GM10266 (cell line): ENCODE data around the gene DEFB116.
"Not testable (repeated sequence)": the region's sequence is repeated elsewhere in the genome, so short reads cannot be mapped to it uniquely, and the experiment has no call there.

Source experiments
- DNase-seq: peaks from one replicate; pipeline ENCODE4 v3.0.0; 2012; ENCODE audit errors: extremely low spot score
- CTCF ChIP-seq: IDR thresholded peaks from 2 replicates; pipeline ENCODE4 v1.5.1; 2012; ENCODE audit warnings: mild to moderate bottlenecking, low read depth; ENCODE audit not compliant: control insufficient read depth, insufficient read depth; ENCODE audit errors: missing control alignments

DEFB116 gene

GRCh38 chr20:31308535-31309162, at the start of gene DEFB116:
Gene DEFB116, minus strand, starts transcription at chr20:31308585. Its CDS starts 0 bp downstream, at chr20:31308585.
- DNase-seq: no peak
- no peak for TF ChIP-seq CTCF

GRCh38 chr20:31355981-31356380, 47.6 kb upstream of the DEFB116 start:
- no peak for DNase-seq

GRCh38 chr20:31341470-31341869, 33.1 kb upstream of the DEFB116 start:
- no peak for TF ChIP-seq CTCF
- no peak for DNase-seq

More at GRCh38 chr20:31355981-31356380, 47.6 kb upstream of the DEFB116 start:
- no peak for TF ChIP-seq CTCF

- DNase-seq: no peak
- TF ChIP-seq CTCF: no peak
Measured at GRCh38 chr20:31330893-31331292, 22.5 kb upstream of the DEFB116 start.

- TF ChIP-seq CTCF: no peak
- no peak for DNase-seq
Measured at GRCh38 chr20:31322504-31322903, 14.1 kb upstream of the DEFB116 start.

GRCh38 chr20:31284964-31285363, 23.4 kb downstream of the DEFB116 start:
- DNase-seq: not testable (repeated sequence)

GRCh38 chr20:31278178-31278577, 30.2 kb downstream of the DEFB116 start:
- DNase-seq: no peak
- no peak for TF ChIP-seq CTCF

- DNase-seq: no peak
- TF ChIP-seq CTCF: no peak
Measured at GRCh38 chr20:31274441-31274840, 33.9 kb downstream of the DEFB116 start.
